Spleen (tissue), 11 donors: ENCODE data around the gene DAZAP2. TPM values are rescaled to one million over a fixed set of nuclear protein-coding genes. Genes with fewer than 3 reads are reported as not detected.

ENCODE experiments used
- DNase-seq: peaks from one replicate; pipeline ENCODE4 v3.0.0-alpha.2; 2020
- H3K27ac ChIP-seq, 8 donors: fragments of 200-600 bp; sonication (generic) in 7 of 8; 1 replicate in 4 of 8; 2 replicates in 4 of 8; pipeline versions ENCODE4 v1.5.0 to v1.8.0; 2016 to 2021; ENCODE audit warnings: inconsistent platforms in 4 of 8, mild to moderate bottlenecking in 4 of 8, moderate library complexity in 1 of 8
- H3K27me3 ChIP-seq, 7 donors: fragments of 200-600 bp; sonication (generic) in 6 of 7; replicated peaks in 1 of 7; 1 replicate in 4 of 7; 2 replicates in 3 of 7; pipeline versions ENCODE4 v1.5.0 to v1.8.0; 2016 to 2021; ENCODE audit warnings: inconsistent platforms in 3 of 7, mild to moderate bottlenecking in 1 of 7
- H3K36me3 ChIP-seq, 6 donors: fragments of 200-600 bp; sonication (generic) in 5 of 6; 1 replicate in 4 of 6; 2 replicates in 2 of 6; pipeline versions ENCODE4 v1.5.0 to v1.8.0; 2016 to 2021; ENCODE audit warnings: inconsistent platforms in 2 of 6
- H3K4me1 ChIP-seq, 6 donors: fragments of 200-600 bp; sonication (generic) in 5 of 6; 1 replicate in 3 of 6; 2 replicates in 3 of 6; pipeline versions ENCODE4 v1.5.0 to v1.8.0; 2016 to 2021; ENCODE audit warnings: inconsistent platforms in 3 of 6
- H3K4me3 ChIP-seq, 8 donors: fragments of 200-600 bp; sonication (generic) in 7 of 8; 1 replicate in 4 of 8; 2 replicates in 4 of 8; pipeline versions ENCODE4 v1.5.0 to v1.8.0; 2016 to 2021; ENCODE audit warnings: inconsistent platforms in 4 of 8, mild to moderate bottlenecking in 4 of 8, moderate library complexity in 2 of 8
- H3K9me3 ChIP-seq, 8 donors: fragments of 200-600 bp; sonication (generic) in 7 of 8; 1 replicate in 4 of 8; 2 replicates in 4 of 8; pipeline versions ENCODE4 v1.5.0 to v1.8.0; 2016 to 2021; ENCODE audit warnings: inconsistent platforms in 4 of 8
- POLR2A ChIP-seq, 3 donors: fragments of 450-650 bp; IDR thresholded peaks; one replicate each; pipeline ENCODE4 v1.5.1; 2017; ENCODE audit warnings: antibody characterized with exemption in 3 of 3, mild to moderate bottlenecking in 1 of 3
- POLR2AphosphoS5 ChIP-seq, 3 donors: sonication (generic); formaldehyde crosslinking; IDR thresholded peaks; one replicate each; pipeline ENCODE4 v1.5.1; 2017; ENCODE audit warnings: antibody characterized with exemption in 3 of 3
- WGBS, 5 donors: extraction: QIAGEN DNeasy Blood & Tissue Kit in 3 of 5; methylation state at CpG; one replicate each; pipeline versions ENCODE4 v1.1.5 to v1.1.7; 2013 to 2018; 5-methylcytosine and 5-hydroxymethylcytosine counted together
- intact Hi-C: fragments of 100-400 bp; cut with DNase I; formaldehyde crosslinking; loops from one replicate; pipeline ENCODE4 v1.15.0; 2023; ENCODE audit warnings: low total_unique reads
- polyA plus RNA-seq, 3 donors: library from polyadenylated mRNA; stranded (reverse); fragments of 200-250 nt; gene quantifications; one replicate each; pipeline ENCODE4 v1.2.1, GENCODE V29; 2013
- total RNA-seq, 7 donors: library from RNA; depleted of rRNA in 3 of 7; stranded (reverse); fragments of >200 nt in 3 of 7; fragmentation: NEBNext Ultra II Directional in 4 of 7; extraction: Animal tissue kit (Norgen Biotek cat#: 25700) in 4 of 7; gene quantifications; one replicate each; pipeline versions ENCODE4 v1.1.0 to v1.2.1, GENCODE V29; 2016 to 2021
- TF ChIP-seq, protein P1 (sequence below), 11 experiments: fragments of 200-600 bp in 7 of 11; fragments of 450-650 bp in 4 of 11; sonication (generic) in 4 of 11; IDR thresholded peaks in 8 of 11; conservative IDR thresholded peaks in 3 of 11; 1 replicate in 7 of 11; 2 replicates in 4 of 11; pipeline versions ENCODE4 v1.4.0 to v1.8.0; 2016 to 2021; ENCODE audit warnings: antibody characterized with exemption in 11 of 11, inconsistent platforms in 4 of 11, mild to moderate bottlenecking in 1 of 11
- donor health status: healthy with polysubstance abuse.
- donor health status: DM: no; HTN: no; CAD: no; lungs with moderate emphysema.
- donor health status: DM: no; HTN: no; CAD: no.
- donor health status: Bipolar disorder and iron deficiency.
- donor health status: healthy.
- donor health status: DM: no; HTN: no; CAD: no.
- donor health status: DM: yes; HTN: yes; CAD: no.

DAZAP2 gene
- total and polyA plus RNA-seq, 10 donors = 181 to 493 (median 292) TPM

DNA sequence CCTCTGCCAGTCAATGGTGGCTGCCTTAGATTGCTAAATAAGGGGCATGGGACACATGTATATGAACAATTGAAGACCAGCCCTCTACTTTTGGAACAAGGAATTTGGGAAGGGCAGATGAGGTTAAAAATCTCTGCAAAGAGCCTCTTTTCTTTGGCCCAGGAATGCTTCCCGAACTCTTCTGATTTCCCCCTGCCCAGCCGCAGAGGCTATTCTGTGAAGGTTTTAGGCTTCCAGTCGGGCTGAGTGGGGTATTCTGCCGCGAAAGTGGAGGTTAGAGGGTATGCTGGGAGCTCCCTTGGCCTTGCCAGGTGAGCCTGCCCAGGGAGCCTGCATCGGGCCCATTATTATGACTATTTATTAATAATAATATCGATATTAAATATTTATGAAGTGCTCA lies 22.0 kb upstream of the DAZAP2 start:
- Histone ChIP-seq H3K9me3 (no peaks in the 10 kb centered on the region), H3K4me1 (peaks cover 6 to 30% (median 26%) of the 10 kb centered on the region in 6 donors), H3K4me3 (peak overlapping the region; percentile 67 to 87 (median 71)), H3K36me3 (peaks cover 0 to 11% (median 0%) of the 10 kb centered on the region in 6 donors), H3K27me3 (no peaks in the 10 kb centered on the region), H3K27ac (peak overlapping the region; percentile 90 to 99 (median 96))
- no peak for DNase-seq
- TF ChIP-seq, protein P1, sequence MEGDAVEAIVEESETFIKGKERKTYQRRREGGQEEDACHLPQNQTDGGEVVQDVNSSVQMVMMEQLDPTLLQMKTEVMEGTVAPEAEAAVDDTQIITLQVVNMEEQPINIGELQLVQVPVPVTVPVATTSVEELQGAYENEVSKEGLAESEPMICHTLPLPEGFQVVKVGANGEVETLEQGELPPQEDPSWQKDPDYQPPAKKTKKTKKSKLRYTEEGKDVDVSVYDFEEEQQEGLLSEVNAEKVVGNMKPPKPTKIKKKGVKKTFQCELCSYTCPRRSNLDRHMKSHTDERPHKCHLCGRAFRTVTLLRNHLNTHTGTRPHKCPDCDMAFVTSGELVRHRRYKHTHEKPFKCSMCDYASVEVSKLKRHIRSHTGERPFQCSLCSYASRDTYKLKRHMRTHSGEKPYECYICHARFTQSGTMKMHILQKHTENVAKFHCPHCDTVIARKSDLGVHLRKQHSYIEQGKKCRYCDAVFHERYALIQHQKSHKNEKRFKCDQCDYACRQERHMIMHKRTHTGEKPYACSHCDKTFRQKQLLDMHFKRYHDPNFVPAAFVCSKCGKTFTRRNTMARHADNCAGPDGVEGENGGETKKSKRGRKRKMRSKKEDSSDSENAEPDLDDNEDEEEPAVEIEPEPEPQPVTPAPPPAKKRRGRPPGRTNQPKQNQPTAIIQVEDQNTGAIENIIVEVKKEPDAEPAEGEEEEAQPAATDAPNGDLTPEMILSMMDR (IDR thresholded peaks at IDR 0.05 in 8 of 11, conservative IDR thresholded peaks at IDR 0.05 in 3 of 11) = no peak
- TF ChIP-seq POLR2A (IDR thresholded peaks at IDR 0.05) (no peak), POLR2AphosphoS5 (IDR thresholded peaks at IDR 0.05) (no peak)
- intact Hi-C loops = no loop called here
- 36 to 70% (median 58%) methylated on average over 7 of the region's 7 CpGs for WGBS, 5 donors

DNA sequence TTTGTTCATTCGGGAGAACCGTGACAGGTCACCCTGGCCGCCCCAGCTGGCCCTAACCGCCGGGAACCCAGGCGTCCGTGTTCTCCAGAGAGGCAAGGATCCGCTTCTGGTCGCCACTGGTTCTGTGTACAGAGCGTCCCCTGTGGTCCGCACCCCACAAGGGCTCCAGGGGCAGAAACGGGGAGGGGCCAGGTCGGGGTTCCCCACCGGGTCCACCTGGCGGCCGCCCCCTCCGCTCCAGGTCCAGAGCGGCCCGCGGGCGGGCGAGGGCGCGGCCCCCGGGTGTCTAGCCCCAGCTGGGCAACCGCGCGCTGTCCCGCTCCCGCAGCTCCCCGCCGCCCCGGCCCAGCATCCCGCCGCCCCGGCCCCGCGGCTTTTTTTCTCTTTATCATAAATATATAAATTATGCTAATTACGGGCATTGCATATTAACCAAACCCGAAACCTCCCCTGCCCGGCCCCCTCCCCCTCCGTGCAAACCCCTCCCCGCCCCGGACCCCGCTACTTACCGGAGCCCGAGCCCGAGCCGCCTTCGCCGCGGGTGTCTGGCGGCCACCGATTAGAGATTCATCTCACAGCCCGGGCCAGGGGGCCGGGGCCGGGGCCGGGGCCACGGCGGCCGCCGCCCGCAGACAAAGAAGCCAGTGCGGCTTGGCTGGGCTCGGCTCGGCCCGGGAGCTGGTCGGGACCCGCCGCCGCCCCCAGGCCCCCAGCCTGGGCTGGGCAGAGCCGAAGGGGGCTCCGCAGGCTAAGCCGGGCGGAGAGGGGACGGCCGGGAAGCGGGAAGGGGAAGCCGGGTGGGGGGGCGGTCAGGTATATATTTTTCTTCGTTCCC lies 21.3 kb upstream of the DAZAP2 start:
- intact Hi-C loops = no loop called here
- H3K4me3 ChIP-seq = peak overlapping the region; percentile 67 to 87 (median 71)
- no peaks in the 10 kb centered on the region for H3K27me3 ChIP-seq
- no peaks in the 10 kb centered on the region for H3K9me3 ChIP-seq
- peaks cover 0 to 11% (median 0%) of the 10 kb centered on the region in 6 donors for H3K36me3 ChIP-seq
- TF ChIP-seq, protein P1 (IDR thresholded peaks at IDR 0.05 in 8 of 11, conservative IDR thresholded peaks at IDR 0.05 in 3 of 11) = peak in 5 of 11 experiments; percentile 6 to 48 (median 19)
- TF ChIP-seq POLR2A (IDR thresholded peaks at IDR 0.05) = no peak
- peak in 2 of 3 donors; percentile 58 to 61 for TF ChIP-seq POLR2AphosphoS5 (IDR thresholded peaks at IDR 0.05)
- peak overlapping the region; percentile 90 to 99 (median 96) for H3K27ac ChIP-seq
- H3K4me1 ChIP-seq = peaks cover 6 to 30% (median 26%) of the 10 kb centered on the region in 6 donors
- DNase-seq = peak; percentile 90
- 2 to 3% (median 2%) methylated on average over 43 to 79 of the region's 81 CpGs for WGBS, 5 donors

DNA sequence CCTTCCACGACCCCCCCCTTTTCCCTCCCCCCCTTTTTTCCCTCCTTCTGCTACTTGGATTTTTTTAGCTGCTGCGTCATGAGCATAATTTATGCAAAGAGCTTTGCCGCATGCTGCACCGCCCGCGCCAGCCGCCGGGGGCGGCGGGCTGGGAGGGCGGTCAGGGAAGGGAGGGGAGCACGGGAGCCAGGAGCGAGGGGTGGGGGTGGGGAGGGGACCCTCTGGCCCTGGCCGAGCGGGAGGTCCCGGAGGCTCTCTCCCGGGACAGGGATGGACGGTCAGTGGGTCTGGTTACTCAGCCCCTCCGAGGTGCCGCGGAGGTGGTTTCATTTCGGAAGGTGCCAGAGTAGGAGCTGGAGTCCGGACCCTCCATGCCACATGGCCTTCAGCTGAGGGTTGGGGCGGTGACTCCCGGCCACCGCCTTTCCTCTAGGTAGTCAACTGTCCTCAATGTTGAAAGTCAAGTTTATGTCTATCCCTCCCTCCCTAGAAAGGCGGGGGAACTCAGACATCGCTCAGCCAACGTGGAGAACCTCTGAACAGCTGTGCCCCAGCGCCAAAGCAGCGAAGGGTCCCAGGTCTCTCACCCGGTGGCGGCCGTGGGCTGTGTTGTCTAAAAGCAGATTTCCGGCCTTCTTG lies 20.5 kb upstream of the DAZAP2 start, which contains the start of gene POU6F1:
TSS of gene POU6F1 (minus strand) at position 95 of the 639 bp plus-strand sequence. CDS start 11,226 bp downstream, outside the sequence.
- H3K4me1 ChIP-seq = peaks cover 6 to 30% (median 26%) of the 10 kb centered on the region in 6 donors
- 0 to 1% (median 0%) methylated on average over 28 to 35 of the region's 35 CpGs for WGBS, 5 donors
- peak within 1 kb of the TSS; percentile 90 to 99 (median 96) for H3K27ac ChIP-seq
- H3K36me3 ChIP-seq = peaks cover 0 to 11% (median 0%) of the 10 kb centered on the region in 6 donors
- H3K27me3 ChIP-seq = no peaks in the 10 kb centered on the region
- H3K4me3 ChIP-seq = peak within 1 kb of the TSS; percentile 67 to 87 (median 71)
- no peak for TF ChIP-seq POLR2A (IDR thresholded peaks at IDR 0.05)
- TF ChIP-seq, protein P1 (IDR thresholded peaks at IDR 0.05 in 8 of 11, conservative IDR thresholded peaks at IDR 0.05 in 3 of 11) = peak; percentile 61 to 85 (median 75)
- TF ChIP-seq POLR2AphosphoS5 (IDR thresholded peaks at IDR 0.05) = peak; percentile 79 to 88 (median 87)
- H3K9me3 ChIP-seq = no peaks in the 10 kb centered on the region
- peak; percentile 90 for DNase-seq
- intact Hi-C loops = no loop called here
